Right lobe of liver (tissue), 6 donors: ENCODE results near the gene ZBTB16. TPM values are rescaled to one million over a fixed set of nuclear protein-coding genes. Genes with fewer than 3 reads are reported as not detected.

Experiments used
- ATAC-seq, 4 donors: fragments of 200-7000 bp; cut with Tn5 transposase; one replicate each; pipeline ENCODE4 v1.9.1; 2020; ENCODE audit warnings: mild to moderate bottlenecking in 4 of 4, moderate library complexity in 4 of 4
- DNase-seq, 3 donors: peaks; one replicate each; pipeline ENCODE4 v3.0.0-alpha.2; 2020
- H3K27ac ChIP-seq, 3 donors: fragments of 200-600 bp; one replicate each; pipeline ENCODE4 v1.8.0; 2022
- H3K27me3 ChIP-seq, 2 donors: fragments of 200-600 bp; one replicate each; pipeline ENCODE4 v1.8.0; 2022
- H3K36me3 ChIP-seq, 4 donors: fragments of 200-600 bp; sonication (generic) in 1 of 4; one replicate each; pipeline versions ENCODE4 v1.5.1 to v1.8.0; 2017 to 2022; ENCODE audit warnings: control low read depth in 1 of 4
- H3K4me1 ChIP-seq, 4 donors: fragments of 200-600 bp; sonication (generic) in 1 of 4; one replicate each; pipeline versions ENCODE4 v1.5.1 to v1.8.0; 2017 to 2022; ENCODE audit warnings: control low read depth in 1 of 4
- H3K4me3 ChIP-seq, 3 donors: fragments of 200-600 bp; one replicate each; pipeline ENCODE4 v1.8.0; 2022
- H3K9me3 ChIP-seq, 4 donors: fragments of 200-600 bp; sonication (generic) in 1 of 4; one replicate each; pipeline versions ENCODE4 v1.5.1 to v1.8.0; 2017 to 2022; ENCODE audit warnings: control low read depth in 1 of 4
- CTCF ChIP-seq, 4 donors: fragments of 200-600 bp in 3 of 4; fragments of 450-650 bp in 1 of 4; IDR thresholded peaks; one replicate each; pipeline versions ENCODE4 v1.5.1 to v1.8.0; 2016 to 2022; ENCODE audit warnings: antibody characterized with exemption in 4 of 4, mild to moderate bottlenecking in 2 of 4
- POLR2A ChIP-seq: fragments of 450-650 bp; IDR thresholded peaks from one replicate; pipeline ENCODE4 v1.6.1; 2017; ENCODE audit warnings: antibody characterized with exemption, mild to moderate bottlenecking
- WGBS: methylation state at CpG from one replicate; pipeline ENCODE4 v1.1.6; 2018; ENCODE audit warnings: low coverage, low lambda C conversion rate; ENCODE audit not compliant: insufficient coverage; ENCODE audit errors: missing lambda C conversion rate; 5-methylcytosine and 5-hydroxymethylcytosine counted together
- intact Hi-C, 2 donors: fragments of 100-400 bp; cut with DNase I; formaldehyde crosslinking; loops; one replicate each; pipeline versions ENCODE4 v1.11.2 to v1.14.1; 2022
- total RNA-seq, 6 experiments: library from RNA; depleted of rRNA in 2 of 6; stranded (reverse); fragments of >200 nt in 2 of 6; fragmentation: NEBNext Ultra II Directional in 3 of 6; extraction: Animal tissue kit (Norgen Biotek cat#: 25700) in 3 of 6; gene quantifications; one replicate each; pipeline versions ENCODE4 v1.1.0 to v1.2.4, GENCODE V29; 2016 to 2023
- donor health status: DM: no; HTN: yes; CAD: no.
- donor health status: DM: no; HTN: no; CAD: no.
- donor health status: DM: no; HTN: no; CAD: no.
- donor health status: DM: no; HTN: yes; CAD: no.
- donor health status: DM: no; HTN: yes; CAD: no.

Gene ZBTB16
- total RNA-seq, 6 experiments from 2014 or later: 13.1 to 205 (median 52.2) TPM

- ATAC-seq (no peak), DNase-seq (no peak)
- Histone ChIP-seq H3K9me3 (no peaks in the 10 kb centered on the region), H3K4me3 (no peak overlapping the region), H3K27me3 (no peaks in the 10 kb centered on the region), H3K27ac (no peak overlapping the region), H3K36me3 (peaks cover 0 to 22% (median 2%) of the 10 kb centered on the region in 4 donors), H3K4me1 (peaks cover 0 to 90% (median 44%) of the 10 kb centered on the region in 4 donors)
- intact Hi-C loops: no loop called here
- WGBS: 67% methylated on average over 5 of the region's 9 CpGs
- TF ChIP-seq POLR2A (no peak), CTCF (IDR thresholded peaks at IDR 0.05) (no peak)
These were observed 28.7 kb downstream of the ZBTB16 start for GRCh38 chr11:114088216-114088615.

GRCh38 chr11:114088836-114089235 is 29.3 kb downstream of the ZBTB16 start:
- intact Hi-C loops: no loop called here
- Histone ChIP-seq H3K9me3 (no peaks in the 10 kb centered on the region), H3K36me3 (peaks cover 0 to 22% (median 2%) of the 10 kb centered on the region in 4 donors), H3K27ac (no peak overlapping the region), H3K4me3 (no peak overlapping the region), H3K27me3 (no peaks in the 10 kb centered on the region), H3K4me1 (peaks cover 0 to 89% (median 40%) of the 10 kb centered on the region in 4 donors)
- DNase-seq: no peak
- TF ChIP-seq POLR2A: no peak
- no peak for TF ChIP-seq CTCF (IDR thresholded peaks at IDR 0.05)
- ATAC-seq: no peak
- WGBS: 69% methylated on average over 3 of the region's 7 CpGs

GRCh38 chr11:114089748-114090147 is 30.2 kb downstream of the ZBTB16 start:
- WGBS: 42% methylated on average over 4 of the region's 4 CpGs
- Histone ChIP-seq H3K4me3 (no peak overlapping the region), H3K36me3 (peaks cover 0 to 22% (median 2%) of the 10 kb centered on the region in 4 donors), H3K4me1 (peaks cover 0 to 86% (median 36%) of the 10 kb centered on the region in 4 donors), H3K27ac (peak overlapping the region in 2 of 3 donors; percentile 13 to 30), H3K27me3 (no peaks in the 10 kb centered on the region), H3K9me3 (no peaks in the 10 kb centered on the region)
- intact Hi-C loops: no loop called here
- ATAC-seq (peak; percentile 39 to 59 (median 48)), DNase-seq (peak in 2 of 3 donors; percentile 50 to 62)
- no peak for TF ChIP-seq CTCF (IDR thresholded peaks at IDR 0.05)
- no peak for TF ChIP-seq POLR2A

- intact Hi-C loops: no loop called here
- peaks cover 0 to 85% (median 33%) of the 10 kb centered on the region in 4 donors for H3K4me1 ChIP-seq
- TF ChIP-seq CTCF (IDR thresholded peaks at IDR 0.05) (no peak), POLR2A (no peak)
- H3K4me3 ChIP-seq: no peak overlapping the region
- peak overlapping the region in 2 of 3 donors; percentile 13 to 30 for H3K27ac ChIP-seq
- ATAC-seq (no peak), DNase-seq (no peak)
- peaks cover 0 to 22% (median 2%) of the 10 kb centered on the region in 4 donors for H3K36me3 ChIP-seq
- H3K9me3 ChIP-seq: no peaks in the 10 kb centered on the region
- WGBS: 61% methylated on average over 2 of the region's 4 CpGs
- no peaks in the 10 kb centered on the region for H3K27me3 ChIP-seq
These were observed 30.9 kb downstream of the ZBTB16 start for GRCh38 chr11:114090225-114090910.
